Measurements from ENCODE around the gene ZNF311. TPM values are rescaled to one million over a fixed set of nuclear protein-coding genes. Genes with fewer than 3 reads are reported as not detected.

ZNF311 gene
- total RNA-seq, 1 donor from 2014 or later: 0.25 TPM

DNA sequence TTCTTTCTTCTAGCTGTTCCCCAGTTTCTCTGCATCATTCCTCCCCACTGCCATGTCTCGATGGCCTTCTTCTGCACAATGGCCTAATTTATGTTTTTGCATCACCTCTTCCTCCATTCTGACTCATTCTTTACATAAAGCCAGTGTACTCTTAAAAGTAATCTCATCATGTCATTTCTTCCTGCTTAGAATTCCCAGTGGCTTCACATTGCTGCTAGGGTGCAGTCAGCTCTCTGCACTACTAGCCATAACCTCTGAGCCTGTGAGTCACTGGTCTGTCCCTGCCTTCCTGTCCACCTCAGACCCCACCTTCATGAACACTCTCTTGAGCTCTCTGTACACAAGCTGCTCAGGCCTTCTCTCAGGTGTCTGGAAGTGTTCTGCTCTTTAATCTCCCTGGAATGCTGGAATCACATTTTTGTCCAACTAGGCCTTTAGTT, 57.3 kb downstream of the ZNF311 start:
- H3K4me3 ChIP-seq: no peak overlapping the region
- no peak overlapping the region for H3K27ac ChIP-seq
- no peaks in the 10 kb centered on the region for H3K27me3 ChIP-seq
- peaks cover 10% of the 10 kb centered on the region for H3K4me1 ChIP-seq
- intact Hi-C loops (cut with DNase I): no loop called here
- H3K9me3 ChIP-seq: no peaks in the 10 kb centered on the region
- H3K36me3 ChIP-seq: no peaks in the 10 kb centered on the region
- TF ChIP-seq POLR2A (IDR thresholded peaks at IDR 0.05): no peak
- TF ChIP-seq CTCF (IDR thresholded peaks at IDR 0.05): no peak
- TF ChIP-seq POLR2AphosphoS5 (IDR thresholded peaks at IDR 0.05; ENCODE audit: insufficient read depth in 1 of 2, low read depth in 1 of 2): no peak
- DNase-seq (ENCODE audit: extremely low spot score in 2 of 2): no peak

- Histone ChIP-seq H3K27me3 (no peaks in the 10 kb centered on the region), H3K36me3 (no peaks in the 10 kb centered on the region), H3K9me3 (no peaks in the 10 kb centered on the region), H3K4me1 (peaks cover 11% of the 10 kb centered on the region), H3K27ac (no peak overlapping the region), H3K4me3 (no peak overlapping the region)
- TF ChIP-seq CTCF (IDR thresholded peaks at IDR 0.05) (no peak), POLR2AphosphoS5 (IDR thresholded peaks at IDR 0.05; ENCODE audit: insufficient read depth in 1 of 2, low read depth in 1 of 2) (no peak), POLR2A (IDR thresholded peaks at IDR 0.05) (no peak)
- no peak for DNase-seq (ENCODE audit: extremely low spot score in 2 of 2)
- intact Hi-C loops (cut with DNase I): no loop called here
Observed at GRCh38 chr6:28947067-28947765, 57.9 kb downstream of the ZNF311 start.

DNA sequence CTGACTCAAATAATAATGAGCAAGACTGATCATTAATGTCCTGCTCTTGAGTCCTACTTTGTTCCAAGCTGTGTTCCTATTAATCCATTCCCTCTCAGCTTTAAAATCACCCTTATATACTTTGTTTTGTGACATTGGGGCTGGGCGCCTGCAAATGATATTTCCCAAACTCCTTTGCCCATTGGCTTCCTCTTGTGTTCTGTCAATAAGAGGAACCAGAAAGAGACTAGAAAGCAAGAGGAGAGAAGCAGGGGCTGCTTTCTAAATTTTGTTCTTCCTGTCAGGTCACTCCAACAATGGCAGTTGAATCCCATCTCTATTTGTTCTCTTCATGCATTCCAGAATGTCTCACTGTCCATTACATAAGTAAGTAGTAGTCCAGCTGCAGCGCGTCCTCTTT, 59.8 kb downstream of the ZNF311 start:
- Histone ChIP-seq H3K9me3 (no peaks in the 10 kb centered on the region), H3K4me1 (peaks cover 19% of the 10 kb centered on the region), H3K27ac (no peak overlapping the region), H3K4me3 (no peak overlapping the region), H3K27me3 (no peaks in the 10 kb centered on the region), H3K36me3 (no peaks in the 10 kb centered on the region)
- intact Hi-C loops (cut with DNase I): no loop called here
- no peak for DNase-seq (ENCODE audit: extremely low spot score in 2 of 2)
- no peak for TF ChIP-seq POLR2A (IDR thresholded peaks at IDR 0.05)
- TF ChIP-seq CTCF (IDR thresholded peaks at IDR 0.05): no peak
- no peak for TF ChIP-seq POLR2AphosphoS5 (IDR thresholded peaks at IDR 0.05; ENCODE audit: insufficient read depth in 1 of 2, low read depth in 1 of 2)

Small RNAs within 50 kb of the gene (small RNA-seq; reads per million reads assigned to genes)
- not detected for gene RN7SL471P

Other genes starting within 250 kb of the ZNF311 start
- 58.4 TPM for gene TRIM27, start 81.3 kb downstream of the ZNF311 start, total RNA-seq
- not detected for gene OR2W1, start 39.9 kb upstream of the ZNF311 start, total RNA-seq
- gene OR2B3, start 82.0 kb upstream of the ZNF311 start, total RNA-seq: not detected
- gene OR2J1, start 94.2 kb upstream of the ZNF311 start, total RNA-seq: not detected
- gene OR2J3, start 102.7 kb upstream of the ZNF311 start, total RNA-seq: not detected
- gene OR2J2, start 165.6 kb upstream of the ZNF311 start, total RNA-seq: not detected